Measurements from ENCODE around the gene RBMS2. TPM values are rescaled to one million over a fixed set of nuclear protein-coding genes. Genes with fewer than 3 reads are reported as not detected.

The RBMS2 gene
- total and polyA plus RNA-seq, 2 donors (not counting 1 experiment from before 2014, with no cell fraction given), result 0.81 to 7.6 TPM

GRCh38 chr12:56517854-56518253 is 3.8 kb upstream of the RBMS2 start:
- Histone ChIP-seq H3K4me2 (replicated peaks; ENCODE audit: low read depth, low read length, poor library complexity, severe bottlenecking) (no peak overlapping the region), H3K9ac (ENCODE audit: low read length) (no peak overlapping the region), H3K36me3 (replicated peaks in 1 of 2; ENCODE audit: control extremely low read depth in 1 of 2, control insufficient read depth in 1 of 2, extremely low read depth in 1 of 2, insufficient read depth in 2 of 2, low read length in 1 of 2) (no peaks in the 10 kb centered on the region), H3K27me3 (replicated peaks in 1 of 4; ENCODE audit: control extremely low read depth in 1 of 4, control insufficient read depth in 3 of 4, insufficient read depth in 4 of 4, low read length in 3 of 4) (no peaks in the 10 kb centered on the region), H3K4me1 (ENCODE audit: control insufficient read depth in 2 of 2, insufficient read depth in 2 of 2, low read length in 2 of 2) (peaks cover 12 to 21% of the 10 kb centered on the region in 2 donors), H3K79me2 (ENCODE audit: control insufficient read depth, insufficient read depth, low read length) (no peaks in the 10 kb centered on the region), H2AFZ (ENCODE audit: insufficient read depth, low read depth, low read length, poor library complexity, severe bottlenecking) (no peak overlapping the region), H3K27ac (ENCODE audit: low read length in 2 of 2) (no peak overlapping the region), H4K20me1 (ENCODE audit: control insufficient read depth, insufficient read depth, low read length, poor library complexity, severe bottlenecking) (no peaks in the 10 kb centered on the region), H3K4me3 (ENCODE audit: control extremely low read depth in 1 of 5, extremely low read depth in 1 of 5, insufficient read depth in 1 of 5, low read depth in 2 of 5, low read length in 4 of 5) (no peak overlapping the region), H3K9me3 (ENCODE audit: control extremely low read depth in 1 of 3, control insufficient read depth in 2 of 3, insufficient read depth in 1 of 3, low read length in 2 of 3) (no peaks in the 10 kb centered on the region)
- peaks cover 9% of the 10 kb centered on the region for H3K27me3 Mint-ChIP-seq
- TF ChIP-seq CTCF (IDR thresholded peaks at IDR 0.05) (no peak), EZH2 (IDR thresholded peaks at IDR 0.05; ENCODE audit: borderline replicate concordance, insufficient read depth, low read depth, low read length, poor library complexity, severe bottlenecking) (no peak)
- H3K4me1 Mint-ChIP-seq, result peaks cover 23% of the 10 kb centered on the region
- ATAC-seq (ENCODE audit: low read depth) (no peak), DNase-seq (no peak)
- H3K4me3 Mint-ChIP-seq, result no peak overlapping the region
- intact Hi-C loops (cut with micrococcal nuclease), result loop anchor here (10.0 kb wide), 1 partner anchor 237 kb away; the partner anchor contains the start of gene PRIM1
- ChIA-PET POLR2A (no interaction called here), CTCF (interaction anchor here (1.4 kb wide), 1 partner anchor 76 kb away, joined by 3 read pairs; no protein-coding TSS in a partner anchor)
- 100% methylated on average over 1 of the region's 2 CpGs for WGBS (ENCODE audit: insufficient coverage)
- no peaks in the 10 kb centered on the region for H3K9me3 Mint-ChIP-seq (ENCODE audit: insufficient read depth)
- H3K27ac Mint-ChIP-seq, result no peak overlapping the region

- Histone ChIP-seq H2AFZ (ENCODE audit: insufficient read depth, low read depth, low read length, poor library complexity, severe bottlenecking) (no peak overlapping the region), H3K9ac (ENCODE audit: low read length) (no peak overlapping the region), H4K20me1 (ENCODE audit: control insufficient read depth, insufficient read depth, low read length, poor library complexity, severe bottlenecking) (no peaks in the 10 kb centered on the region), H3K27me3 (replicated peaks in 1 of 4; ENCODE audit: control extremely low read depth in 1 of 4, control insufficient read depth in 3 of 4, insufficient read depth in 4 of 4, low read length in 3 of 4) (no peaks in the 10 kb centered on the region), H3K36me3 (replicated peaks in 1 of 2; ENCODE audit: control extremely low read depth in 1 of 2, control insufficient read depth in 1 of 2, extremely low read depth in 1 of 2, insufficient read depth in 2 of 2, low read length in 1 of 2) (no peaks in the 10 kb centered on the region), H3K4me2 (replicated peaks; ENCODE audit: low read depth, low read length, poor library complexity, severe bottlenecking) (no peak overlapping the region), H3K4me1 (ENCODE audit: control insufficient read depth in 2 of 2, insufficient read depth in 2 of 2, low read length in 2 of 2) (peaks cover 12 to 22% of the 10 kb centered on the region in 2 donors), H3K79me2 (ENCODE audit: control insufficient read depth, insufficient read depth, low read length) (no peaks in the 10 kb centered on the region), H3K4me3 (ENCODE audit: control extremely low read depth in 1 of 5, extremely low read depth in 1 of 5, insufficient read depth in 1 of 5, low read depth in 2 of 5, low read length in 4 of 5) (no peak overlapping the region), H3K9me3 (ENCODE audit: control extremely low read depth in 1 of 3, control insufficient read depth in 2 of 3, insufficient read depth in 1 of 3, low read length in 2 of 3) (no peaks in the 10 kb centered on the region), H3K27ac (ENCODE audit: low read length in 2 of 2) (no peak overlapping the region)
- TF ChIP-seq EZH2 (IDR thresholded peaks at IDR 0.05; ENCODE audit: borderline replicate concordance, insufficient read depth, low read depth, low read length, poor library complexity, severe bottlenecking) (no peak), CTCF (IDR thresholded peaks at IDR 0.05) (no peak)
- CTCF ChIA-PET, result interaction anchor here (1.4 kb wide), 1 partner anchor 75 kb away, joined by 3 read pairs; no protein-coding TSS in a partner anchor
- Mint-ChIP-seq H3K4me1 (peaks cover 23% of the 10 kb centered on the region), H3K27me3 (peaks cover 7% of the 10 kb centered on the region), H3K27ac (no peak overlapping the region), H3K9me3 (ENCODE audit: insufficient read depth) (no peaks in the 10 kb centered on the region), H3K4me3 (no peak overlapping the region)
- no CpG with 5 or more reads among the region's 2 CpGs for WGBS (ENCODE audit: insufficient coverage)
- ATAC-seq (ENCODE audit: low read depth) (no peak), DNase-seq (no peak)
- intact Hi-C loops (cut with micrococcal nuclease), result loop anchor here (10.0 kb wide), 1 partner anchor 236 kb away; the partner anchor contains the start of gene PRIM1
- POLR2A ChIA-PET, result no interaction called here
These were observed 3.0 kb upstream of the RBMS2 start for GRCh38 chr12:56518570-56518969.
